ENCODE data around the gene CDK5RAP1. TPM values are rescaled to one million over a fixed set of nuclear protein-coding genes. Genes with fewer than 3 reads are reported as not detected.

The CDK5RAP1 gene
- total RNA-seq, 2 experiments from 2014 or later: 27.2 to 33.1 TPM

GRCh38 chr20:33311996-33312395 is 89.3 kb downstream of the CDK5RAP1 start:
- Mint-ChIP-seq H3K9me3 (peaks cover 2% of the 10 kb centered on the region), H3K4me1 (no peaks in the 10 kb centered on the region), H3K36me3 (ENCODE audit: low read depth) (no peaks in the 10 kb centered on the region), H3K27ac (no peak overlapping the region), H3K4me3 (no peak overlapping the region), H3K27me3 (no peaks in the 10 kb centered on the region)
- ChIA-PET CTCF (no interaction called here), POLR2A (no interaction called here)
- no peak for DNase-seq

- no peak overlapping the region for H3K4me3 Mint-ChIP-seq
- H3K4me1 Mint-ChIP-seq: no peaks in the 10 kb centered on the region
- H3K27me3 Mint-ChIP-seq: no peaks in the 10 kb centered on the region
- H3K36me3 Mint-ChIP-seq (ENCODE audit: low read depth): no peaks in the 10 kb centered on the region
- ChIA-PET CTCF (no interaction called here), POLR2A (no interaction called here)
- no peak overlapping the region for H3K27ac Mint-ChIP-seq
- peaks cover 2% of the 10 kb centered on the region for H3K9me3 Mint-ChIP-seq
- DNase-seq: no peak
Measured at GRCh38 chr20:33311011-33311410, 90.3 kb downstream of the CDK5RAP1 start.

- Mint-ChIP-seq H3K36me3 (ENCODE audit: low read depth) (no peaks in the 10 kb centered on the region), H3K9me3 (peaks cover 2% of the 10 kb centered on the region), H3K27me3 (no peaks in the 10 kb centered on the region), H3K27ac (no peak overlapping the region), H3K4me3 (no peak overlapping the region), H3K4me1 (no peaks in the 10 kb centered on the region)
- ChIA-PET POLR2A (no interaction called here), CTCF (no interaction called here)
- DNase-seq: no peak
Measured at GRCh38 chr20:33310327-33310899, 90.9 kb downstream of the CDK5RAP1 start.

- H3K36me3 Mint-ChIP-seq (ENCODE audit: low read depth): no peaks in the 10 kb centered on the region
- ChIA-PET POLR2A (no interaction called here), CTCF (no interaction called here)
- no peak overlapping the region for H3K4me3 Mint-ChIP-seq
- no peak overlapping the region for H3K27ac Mint-ChIP-seq
- H3K4me1 Mint-ChIP-seq: no peaks in the 10 kb centered on the region
- peaks cover 2% of the 10 kb centered on the region for H3K9me3 Mint-ChIP-seq
- no peak for DNase-seq
- H3K27me3 Mint-ChIP-seq: no peaks in the 10 kb centered on the region
Measured at GRCh38 chr20:33309631-33310030, 91.7 kb downstream of the CDK5RAP1 start.

Other genes starting within 250 kb of the CDK5RAP1 start
- not detected for gene BPIFA2, start 233.4 kb downstream of the CDK5RAP1 start, total RNA-seq
- gene BPIFA3, start 184.2 kb downstream of the CDK5RAP1 start, total RNA-seq: not detected
- gene BPIFA1, start 165.5 kb downstream of the CDK5RAP1 start, total RNA-seq: not detected
- not detected for gene BPIFB1, start 118.3 kb downstream of the CDK5RAP1 start, total RNA-seq
- gene SNTA1, start 42.2 kb upstream of the CDK5RAP1 start, total RNA-seq: 1 to 10 TPM; 7.8 to 9.5 TPM
- 10 to 100 TPM; 17.3 to 21.8 TPM for gene CBFA2T2, start 88.6 kb upstream of the CDK5RAP1 start, total RNA-seq